ENCODE measurements around the gene HOXA7.

HOXA7 gene

DNA sequence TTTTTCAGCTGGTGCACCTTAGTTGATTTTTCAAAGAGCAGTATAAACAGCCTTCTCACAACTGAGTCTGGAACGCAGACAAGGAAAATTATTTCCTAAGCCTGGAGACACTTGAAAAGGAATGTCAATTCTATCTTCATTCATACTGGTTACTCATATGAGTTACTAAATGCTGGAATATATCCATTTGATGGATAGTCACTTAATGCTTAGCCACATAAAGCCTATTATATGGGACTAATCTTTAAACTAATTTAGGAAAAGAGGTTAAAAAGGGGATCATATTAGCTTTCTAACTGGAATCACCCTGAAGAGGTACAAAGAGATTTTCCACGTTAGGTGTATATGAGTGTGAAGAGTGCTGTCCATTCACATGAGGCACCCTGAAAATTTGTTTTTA, 24.3 kb downstream of the HOXA7 start:
- DNase-seq: no peak

- DNase-seq: no peak
Observed at GRCh38 chr7:27131390-27131819, 25.1 kb downstream of the HOXA7 start.

- peak; percentile 48 to 86 (median 57) for DNase-seq
Observed at GRCh38 chr7:27130540-27131389, 25.7 kb downstream of the HOXA7 start, which contains the start of gene HOXA4. Gene HOXA4 (minus strand): TSS chr7:27130757. CDS start chr7:27130733, 24 bp downstream.

- DNase-seq: no peak
Observed at GRCh38 chr7:27129729-27130539, 26.5 kb downstream of the HOXA7 start.

DNA sequence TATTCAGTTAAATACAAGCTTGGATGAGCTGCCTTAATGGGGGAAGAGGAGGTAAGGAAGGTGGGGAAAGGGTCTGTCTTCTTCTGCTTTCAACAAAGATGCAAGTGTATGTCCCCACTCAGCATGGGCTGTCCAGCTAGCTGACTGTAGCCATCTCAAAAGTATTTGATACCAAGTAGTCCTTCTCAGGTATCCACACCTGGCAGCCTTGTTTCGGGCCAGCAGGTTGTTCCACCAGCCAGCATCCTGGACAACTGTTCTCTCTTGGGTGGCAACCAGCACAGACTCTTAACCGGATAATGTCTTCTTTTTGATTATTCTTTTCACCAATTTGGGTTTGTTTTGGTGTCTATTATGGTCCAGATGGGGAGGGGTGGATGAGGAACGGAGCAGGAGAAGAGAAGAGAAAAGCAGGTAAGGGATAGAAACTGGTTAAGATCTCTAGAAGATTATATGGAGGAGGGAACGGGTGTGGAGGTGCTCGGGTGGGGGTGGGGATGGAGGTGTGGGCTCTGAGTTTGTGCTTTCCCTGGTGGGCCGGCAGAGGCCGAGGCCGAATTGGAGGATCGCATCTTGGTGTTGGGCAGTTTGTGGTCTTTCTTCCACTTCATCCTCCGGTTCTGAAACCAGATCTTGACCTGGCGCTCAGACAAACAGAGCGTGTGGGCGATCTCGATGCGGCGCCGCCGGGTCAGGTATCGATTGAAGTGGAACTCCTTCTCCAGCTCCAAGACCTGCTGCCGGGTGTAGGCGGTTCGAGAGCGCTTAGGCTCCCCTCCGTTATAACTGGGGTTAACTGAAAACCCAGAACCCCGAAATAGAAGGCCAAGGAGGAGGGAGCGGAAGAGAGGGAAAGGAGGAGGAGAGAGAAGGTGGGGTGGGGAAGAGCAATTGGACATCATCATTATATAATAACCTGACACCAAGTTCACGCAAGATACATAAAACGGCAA, 27.4 kb downstream of the HOXA7 start:
- no peak for DNase-seq

DNA sequence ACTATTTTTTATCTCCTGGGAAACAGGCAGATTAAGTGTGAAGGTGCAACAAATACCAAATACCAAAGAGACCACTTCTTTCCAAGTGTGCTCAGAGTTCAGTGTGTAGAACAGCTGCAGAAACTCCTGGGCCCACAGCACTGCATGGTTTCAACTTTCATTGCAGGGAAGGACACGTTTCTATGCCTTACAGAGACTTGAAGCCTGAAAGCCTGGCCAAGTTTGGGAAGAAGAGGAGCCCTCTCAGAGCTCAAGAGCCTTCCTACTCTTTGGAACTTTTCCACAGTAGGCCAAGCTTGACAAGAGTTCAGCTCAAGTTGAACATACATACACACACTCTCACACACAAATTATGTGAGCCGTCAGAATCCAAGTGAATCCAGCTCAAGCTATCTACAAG, 28.4 kb downstream of the HOXA7 start:
- DNase-seq: no peak

- no peak for DNase-seq
Observed at GRCh38 chr7:27126596-27127327, 29.7 kb downstream of the HOXA7 start.

DNA sequence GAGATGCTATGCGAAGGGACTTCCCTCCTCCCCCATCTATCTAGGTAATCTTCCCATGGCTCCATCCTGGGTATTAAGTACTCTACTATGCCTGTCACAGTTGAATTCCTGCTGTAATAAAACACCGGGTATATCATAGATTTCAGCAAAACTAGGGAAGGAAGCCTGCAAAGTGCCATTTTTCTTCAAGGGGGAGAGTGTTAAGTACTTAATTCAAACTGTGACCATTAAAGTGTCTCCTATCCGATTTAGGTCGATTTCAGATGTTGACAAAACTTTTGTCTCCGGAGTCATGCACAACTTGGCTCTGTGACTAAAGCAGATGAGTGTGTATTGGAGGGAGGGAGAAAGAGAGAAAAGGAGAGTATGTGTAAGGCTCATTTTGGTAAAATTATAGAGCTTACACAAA, 30.5 kb downstream of the HOXA7 start:
- DNase-seq: no peak

DNA sequence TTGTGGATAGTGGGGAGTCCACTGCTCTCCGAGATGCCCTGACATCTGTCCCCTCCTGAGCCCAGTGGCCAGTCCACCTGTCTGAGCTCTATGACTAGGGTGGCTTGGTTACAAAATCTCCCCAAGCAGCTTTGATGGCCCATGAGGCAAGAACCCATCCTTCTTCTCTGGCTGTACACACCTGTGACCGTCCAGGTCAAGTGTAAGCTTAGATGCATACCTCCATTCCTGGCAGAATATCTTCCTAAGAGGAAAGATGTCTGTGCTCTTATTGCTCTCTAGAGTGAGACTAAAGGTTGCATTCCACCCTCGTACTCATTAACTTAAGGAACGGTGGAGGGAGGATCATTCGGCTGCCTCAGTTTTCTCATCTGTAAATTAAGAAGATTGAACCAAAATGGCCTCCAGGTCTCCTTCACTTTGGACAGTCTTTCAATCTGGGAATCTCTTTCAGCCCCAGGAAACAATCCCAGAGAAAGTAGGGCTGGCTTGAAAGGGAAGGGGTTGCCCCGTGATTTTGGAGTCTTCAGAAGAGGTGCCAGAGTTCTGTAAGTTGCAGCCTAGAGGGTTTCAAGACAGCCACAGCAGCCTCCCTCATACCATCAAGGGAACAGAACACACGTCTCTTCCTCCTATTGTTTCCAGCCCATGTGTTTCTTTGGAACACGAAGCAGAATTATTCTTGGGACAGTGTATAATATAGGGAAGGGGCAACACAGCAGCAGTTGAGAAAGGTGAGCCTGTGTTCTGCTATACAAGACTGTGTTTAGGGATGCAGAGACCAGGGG, 31.4 kb downstream of the HOXA7 start:
- DNase-seq: no peak

- no peak for DNase-seq
Observed at GRCh38 chr7:27124096-27124901, 32.2 kb downstream of the HOXA7 start.

- DNase-seq: no peak
Observed at GRCh38 chr7:27123477-27124053, 32.9 kb downstream of the HOXA7 start.

DNA sequence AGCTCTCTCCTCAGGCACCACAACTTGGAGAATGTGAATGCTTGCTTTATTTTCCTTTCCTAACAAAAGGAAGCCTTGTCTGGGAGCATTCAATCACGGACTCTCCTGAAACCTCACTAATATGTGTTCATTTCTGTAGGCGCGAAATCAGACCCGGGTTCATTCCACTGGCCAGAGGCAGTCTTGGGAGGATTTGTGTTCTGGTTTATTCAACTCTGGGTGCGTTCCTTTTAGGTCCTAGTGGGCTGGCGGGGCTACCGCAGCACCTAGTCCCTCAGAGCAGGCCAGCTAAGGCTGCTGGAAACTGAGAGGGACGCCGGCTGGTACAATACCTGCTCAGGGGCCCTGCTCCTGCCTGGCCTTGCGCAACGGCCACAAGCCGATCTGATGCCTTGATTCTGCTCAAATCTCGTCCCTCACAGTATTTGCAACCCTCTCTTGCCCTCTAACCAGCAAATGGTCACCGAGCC, 33.4 kb downstream of the HOXA7 start:
- no peak for DNase-seq

- DNase-seq: no peak
Observed at GRCh38 chr7:27122077-27122910, 34.2 kb downstream of the HOXA7 start.

DNA sequence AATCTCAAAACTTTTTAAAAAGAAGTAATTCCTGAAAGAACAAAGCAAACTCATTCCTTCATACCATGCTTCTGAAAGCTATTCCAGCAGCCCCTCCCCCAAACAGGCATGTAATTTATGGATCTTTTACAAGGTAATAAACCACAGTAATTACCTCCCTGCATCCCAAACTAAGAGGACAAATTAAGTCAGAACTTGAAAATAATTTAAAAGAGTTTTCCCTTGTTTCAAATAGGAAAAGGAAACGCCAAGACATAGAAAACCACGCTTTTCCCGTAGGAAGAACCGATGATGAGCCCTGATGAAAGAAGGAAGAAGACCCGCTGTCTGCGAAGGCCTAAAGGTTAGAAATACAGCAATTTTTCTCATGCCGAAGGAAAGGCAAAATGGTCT, 34.8 kb downstream of the HOXA7 start:
- no peak for DNase-seq

GRCh38 chr7:27119412-27119911, 37.0 kb downstream of the HOXA7 start:
- DNase-seq: no peak

DNA sequence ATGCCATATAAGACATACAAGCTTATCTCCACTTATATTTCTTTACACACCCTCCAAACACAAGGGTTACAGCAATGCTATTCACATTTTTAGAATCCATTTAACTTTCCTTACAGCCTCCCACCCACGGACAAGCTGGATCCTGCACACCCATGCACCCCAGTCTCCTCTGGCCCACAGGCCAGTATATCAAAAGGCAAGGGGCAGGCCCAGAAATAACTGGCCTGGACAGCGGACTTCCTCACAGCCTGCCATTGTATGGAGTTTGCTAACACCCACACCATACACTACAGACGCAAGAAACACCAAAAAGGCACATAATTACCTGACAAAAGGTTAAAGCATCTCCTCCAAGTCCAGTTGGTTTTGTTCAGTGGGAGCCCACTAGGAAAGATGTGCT, 37.9 kb downstream of the HOXA7 start:
- no peak for DNase-seq

DNA sequence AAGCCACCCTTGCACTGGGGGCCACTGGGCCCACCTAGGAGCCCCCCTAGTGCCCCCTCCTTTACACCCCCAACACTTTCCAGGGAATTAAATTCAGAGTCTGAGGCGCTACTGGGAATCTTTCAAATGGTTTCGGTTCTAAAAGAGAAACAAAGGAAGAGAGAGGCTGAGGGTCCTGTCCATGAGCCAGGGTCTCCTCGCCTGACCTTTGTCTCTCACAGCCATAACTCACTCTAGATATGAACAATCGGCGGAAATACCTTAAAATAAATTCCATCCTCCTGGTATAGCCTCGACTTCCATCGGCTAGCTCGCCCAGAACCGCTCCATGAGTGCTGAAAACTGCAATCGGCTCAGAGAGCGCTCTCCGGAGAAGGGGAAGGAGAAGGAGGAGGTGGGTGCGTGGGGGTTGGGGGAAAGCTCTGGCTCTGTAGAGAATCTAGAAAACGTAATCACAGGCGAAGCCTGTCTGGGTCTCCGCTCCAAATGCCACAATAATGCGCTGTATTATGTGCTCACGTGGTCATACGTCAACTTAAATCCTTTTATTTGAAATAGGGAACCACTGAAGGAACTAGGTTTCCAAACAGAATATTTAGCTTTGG, 38.5 kb downstream of the HOXA7 start:
- DNase-seq: no peak
